OCI-LY1 (cell line): Measurements from ENCODE around the gene PCSK4.

Experiments used
- H2AFZ ChIP-seq: fragments of 200-600 bp; sonication (generic), shearing (Covaris generic); 2 replicates; pipeline ENCODE4 v1.6.0; 2014; ENCODE audit warnings: antibody characterized with exemption, mild to moderate bottlenecking, low read length
- H3F3A ChIP-seq: fragments of 200-600 bp; sonication (generic), shearing (Covaris generic); 2 replicates; pipeline ENCODE4 v1.6.0; 2014; ENCODE audit warnings: mild to moderate bottlenecking, antibody characterized with exemption, low read length, moderate library complexity; ENCODE audit not compliant: insufficient read depth
- H3K27ac ChIP-seq: fragments of 200-600 bp; sonication (generic); 2 replicates; pipeline ENCODE4 v1.5.1; 2014; ENCODE audit warnings: low read length, mixed run types, mild to moderate bottlenecking, low read depth; ENCODE audit not compliant: poor library complexity, severe bottlenecking
- H3K27me3 ChIP-seq: fragments of 200-600 bp; sonication (generic); 2 replicates; pipeline ENCODE4 v1.6.0; 2014; ENCODE audit warnings: antibody characterized with exemption, mild to moderate bottlenecking, low read length, moderate library complexity; ENCODE audit not compliant: insufficient read depth
- H3K36me3 ChIP-seq: fragments of 200-600 bp; sonication (generic); 2 replicates; pipeline ENCODE4 v1.6.1; 2014; ENCODE audit warnings: mild to moderate bottlenecking, antibody characterized with exemption, low read length, moderate library complexity, mixed read lengths; ENCODE audit not compliant: insufficient read depth
- H3K4me1 ChIP-seq: fragments of 200-600 bp; sonication (generic); 2 replicates; pipeline ENCODE4 v1.5.1; 2014; ENCODE audit warnings: mild to moderate bottlenecking, low read length, moderate library complexity; ENCODE audit not compliant: insufficient read depth, severe bottlenecking
- H3K4me2 ChIP-seq: fragments of 200-600 bp; sonication (generic), shearing (Covaris generic); 2 replicates; pipeline ENCODE4 v1.6.1; 2014; ENCODE audit warnings: low read length
- H3K4me3 ChIP-seq: fragments of 200-600 bp; sonication (generic); 2 replicates; pipeline ENCODE4 v1.5.1; 2014; ENCODE audit warnings: low read length, low read depth, mild to moderate bottlenecking, mixed read lengths; ENCODE audit not compliant: poor library complexity, severe bottlenecking
- H3K79me2 ChIP-seq: fragments of 200-600 bp; shearing (Covaris generic); 2 replicates; pipeline ENCODE4 v1.6.1; 2016; ENCODE audit warnings: mixed run types, low read length, mixed read lengths; ENCODE audit not compliant: insufficient read depth
- H3K9ac ChIP-seq: fragments of 200-600 bp; sonication (generic), shearing (Covaris generic); 2 replicates; pipeline ENCODE4 v1.6.1; 2014; ENCODE audit warnings: mild to moderate bottlenecking, low read length, mixed read lengths
- H3K9me2 ChIP-seq: fragments of 200-600 bp; sonication (generic), shearing (Covaris generic); 2 replicates; pipeline ENCODE4 v1.6.1; 2014; ENCODE audit warnings: low read depth, mild to moderate bottlenecking, low read length, mixed read lengths
- H3K9me3 ChIP-seq: fragments of 200-600 bp; shearing (Covaris generic); 2 replicates; pipeline ENCODE4 v1.6.1; 2014; ENCODE audit warnings: low read length, mixed read lengths
- H4K20me1 ChIP-seq: fragments of 200-600 bp; sonication (generic), shearing (Covaris generic); 2 replicates; pipeline ENCODE4 v1.6.0; 2016; ENCODE audit warnings: mild to moderate bottlenecking, low read length; ENCODE audit not compliant: insufficient read depth
- CTCF ChIP-seq: fragments of 200-600 bp; sonication (generic), shearing (Covaris generic); IDR thresholded peaks from 2 replicates; pipeline ENCODE4 v1.5.1; 2017; ENCODE audit warnings: mild to moderate bottlenecking, antibody characterized with exemption, low read length, moderate library complexity, mixed read lengths
- EZH2 ChIP-seq: fragments of 200-600 bp; sonication (generic), shearing (Covaris generic); IDR thresholded peaks from 2 replicates; pipeline ENCODE4 v1.8.0; 2017; ENCODE audit warnings: borderline replicate concordance, mixed run types, mild to moderate bottlenecking, antibody characterized with exemption, low read length, moderate library complexity, mixed read lengths

Gene PCSK4

GRCh38 chr19:1491849-1492170, 1.7 kb upstream of the PCSK4 start:
- no peaks in the 10 kb centered on the region for H3K9me2 ChIP-seq
- no peak overlapping the region for H3K9ac ChIP-seq
- H3K4me3 ChIP-seq = no peak overlapping the region
- no peaks in the 10 kb centered on the region for H3F3A ChIP-seq
- no peak overlapping the region for H3K4me2 ChIP-seq
- no peaks in the 10 kb centered on the region for H3K9me3 ChIP-seq
- no peak overlapping the region for H3K27ac ChIP-seq
- H2AFZ ChIP-seq = no peak overlapping the region
- H4K20me1 ChIP-seq = no peaks in the 10 kb centered on the region
- H3K79me2 ChIP-seq = no peaks in the 10 kb centered on the region
- peaks cover 13% of the 10 kb centered on the region for H3K4me1 ChIP-seq
- H3K36me3 ChIP-seq = no peaks in the 10 kb centered on the region
- no peaks in the 10 kb centered on the region for H3K27me3 ChIP-seq
- TF ChIP-seq CTCF = no peak
- TF ChIP-seq EZH2 = no peak

- no peak within 1 kb of the TSS for H3K27ac ChIP-seq
- H3K27me3 ChIP-seq = no peaks in the 10 kb centered on the region; the same call in 1 of the 2 replicates
Observed at GRCh38 chr19:1491114-1491848, 1.1 kb upstream of the PCSK4 start, which contains the start of gene REEP6. TSS of gene REEP6 (plus strand) at chr19:1491181. CDS start at chr19:1491270, 89 bp downstream.

GRCh38 chr19:1489463-1490310, 463 bp downstream of the PCSK4 start:
- Histone ChIP-seq H2AFZ (no peak overlapping the region), H3K27me3 (no peaks in the 10 kb centered on the region; the same call in 1 of the 2 replicates), H3K9me2 (no peaks in the 10 kb centered on the region), H3K79me2 (no peaks in the 10 kb centered on the region), H3K4me3 (peak overlapping the region; percentile 66), H3F3A (no peaks in the 10 kb centered on the region), H3K36me3 (no peaks in the 10 kb centered on the region), H3K27ac (no peak overlapping the region), H3K4me1 (peaks cover 13% of the 10 kb centered on the region), H3K9ac (peak overlapping the region; percentile 67), H3K9me3 (no peaks in the 10 kb centered on the region), H3K4me2 (peak overlapping the region; percentile 80), H4K20me1 (no peaks in the 10 kb centered on the region)
- no peak for TF ChIP-seq EZH2
- no peak for TF ChIP-seq CTCF

More at GRCh38 chr19:1491114-1491848, 1.1 kb upstream of the PCSK4 start, which contains the start of gene REEP6:
- H3K9me3 ChIP-seq = no peaks in the 10 kb centered on the region
- TF ChIP-seq CTCF = no peak
- TF ChIP-seq EZH2 = no peak
- peak within 1 kb of the TSS; percentile 66 for H3K4me3 ChIP-seq
- no peaks in the 10 kb centered on the region for H3K36me3 ChIP-seq
- no peak within 1 kb of the TSS for H2AFZ ChIP-seq
- no peaks in the 10 kb centered on the region for H4K20me1 ChIP-seq
- peaks cover 13% of the 10 kb centered on the region for H3K4me1 ChIP-seq
- H3K9me2 ChIP-seq = no peaks in the 10 kb centered on the region
- H3F3A ChIP-seq = no peaks in the 10 kb centered on the region
- peak within 1 kb of the TSS; percentile 80 for H3K4me2 ChIP-seq
- peak within 1 kb of the TSS; percentile 67 for H3K9ac ChIP-seq
- H3K79me2 ChIP-seq = no peaks in the 10 kb centered on the region
